HG02840 (cell line): ENCODE results near the gene UNKL.

Experiments
- ATAC-seq: cut with Tn5 transposase; IDR thresholded peaks from one replicate; pipeline ENCODE4 v1.9.1; 2021; ENCODE audit warnings: mild to moderate bottlenecking, moderate library complexity, moderate number of reproducible peaks; ENCODE audit not compliant: unreplicated experiment, low FRiP score

UNKL gene

GRCh38 chr16:1407753-1408152 lies 6.8 kb downstream of the UNKL start:
- ATAC-seq, result peak; percentile 16

GRCh38 chr16:1403733-1404132 lies 10.8 kb downstream of the UNKL start:
- ATAC-seq, result no peak

GRCh38 chr16:1403036-1403435 lies 11.5 kb downstream of the UNKL start:
- ATAC-seq, result no peak

GRCh38 chr16:1401758-1402154 lies 12.7 kb downstream of the UNKL start:
- ATAC-seq, result no peak

GRCh38 chr16:1401061-1401757 lies 13.3 kb downstream of the UNKL start:
- no peak for ATAC-seq

- ATAC-seq, result no peak
Measured at GRCh38 chr16:1398826-1399581, 15.5 kb downstream of the UNKL start.

GRCh38 chr16:1398351-1398750 lies 16.2 kb downstream of the UNKL start:
- ATAC-seq, result no peak

GRCh38 chr16:1397779-1398178 lies 16.7 kb downstream of the UNKL start:
- no peak for ATAC-seq

- ATAC-seq, result no peak
Measured at GRCh38 chr16:1395444-1396031, 19.0 kb downstream of the UNKL start.

- no peak for ATAC-seq
Measured at GRCh38 chr16:1394367-1394951, 20.0 kb downstream of the UNKL start.

- ATAC-seq, result no peak
Measured at GRCh38 chr16:1393613-1394176, 20.8 kb downstream of the UNKL start.

GRCh38 chr16:1392826-1393225 lies 21.7 kb downstream of the UNKL start:
- ATAC-seq, result no peak

GRCh38 chr16:1390239-1390779 lies 24.2 kb downstream of the UNKL start:
- no peak for ATAC-seq

GRCh38 chr16:1389762-1390161 lies 24.7 kb downstream of the UNKL start:
- no peak for ATAC-seq

GRCh38 chr16:1387331-1387730 lies 27.2 kb downstream of the UNKL start:
- ATAC-seq, result no peak

GRCh38 chr16:1385232-1385631 lies 29.3 kb downstream of the UNKL start:
- ATAC-seq, result no peak

GRCh38 chr16:1383556-1383955 lies 30.9 kb downstream of the UNKL start:
- no peak for ATAC-seq

GRCh38 chr16:1381612-1382406 lies 32.7 kb downstream of the UNKL start:
- no peak for ATAC-seq

GRCh38 chr16:1380195-1380594 lies 34.3 kb downstream of the UNKL start:
- no peak for ATAC-seq
